NCI-H1694 treated with DMSO at 0.1 percent for 48 hours (cell line): ENCODE data around the gene EPX.

Source experiments
- DNase-seq: peaks from one replicate; lab custom pipeline; 2025; lab: John Stamatoyannopoulos, UW

Gene EPX

DNA sequence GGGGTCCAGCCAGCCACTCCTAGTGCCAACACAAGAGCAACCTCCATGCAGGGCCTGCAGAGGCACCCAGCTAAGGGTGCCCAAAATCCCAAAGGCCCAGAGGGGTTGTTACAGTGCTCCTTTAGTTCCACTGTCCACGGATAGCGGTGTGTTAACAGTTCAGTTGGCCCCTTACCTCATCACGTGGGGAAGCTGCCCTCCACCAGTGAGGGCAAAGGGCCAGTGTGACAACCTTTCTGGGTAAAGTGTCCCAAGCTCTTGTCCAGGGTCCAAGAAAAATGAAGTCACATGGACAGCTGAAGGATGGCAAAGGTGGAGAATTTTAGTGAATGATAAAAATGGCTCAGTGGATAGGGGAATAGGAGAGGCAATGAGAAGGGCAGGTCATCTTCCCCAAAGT, 35.2 kb downstream of the EPX start:
- no peak for DNase-seq

DNA sequence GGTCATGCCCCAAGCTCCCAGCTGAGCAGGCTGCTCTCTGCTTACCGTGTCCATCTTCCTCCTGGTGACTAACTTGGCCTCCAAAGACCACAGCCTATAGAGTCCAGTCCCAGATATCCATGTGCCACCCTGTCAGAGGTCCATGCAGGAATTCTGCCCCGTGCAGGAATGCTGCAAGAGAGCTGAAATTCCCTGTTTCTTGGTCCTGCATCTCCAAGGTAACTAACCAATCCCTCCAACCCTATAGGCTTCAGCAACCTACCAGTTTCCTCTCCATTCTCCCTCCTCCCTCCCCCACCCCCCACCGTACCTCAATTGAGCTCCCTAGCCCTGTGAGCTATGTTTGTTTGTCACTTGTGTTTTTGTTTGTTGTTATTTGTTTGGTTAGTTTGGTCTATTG, 36.2 kb downstream of the EPX start:
- no peak for DNase-seq

DNA sequence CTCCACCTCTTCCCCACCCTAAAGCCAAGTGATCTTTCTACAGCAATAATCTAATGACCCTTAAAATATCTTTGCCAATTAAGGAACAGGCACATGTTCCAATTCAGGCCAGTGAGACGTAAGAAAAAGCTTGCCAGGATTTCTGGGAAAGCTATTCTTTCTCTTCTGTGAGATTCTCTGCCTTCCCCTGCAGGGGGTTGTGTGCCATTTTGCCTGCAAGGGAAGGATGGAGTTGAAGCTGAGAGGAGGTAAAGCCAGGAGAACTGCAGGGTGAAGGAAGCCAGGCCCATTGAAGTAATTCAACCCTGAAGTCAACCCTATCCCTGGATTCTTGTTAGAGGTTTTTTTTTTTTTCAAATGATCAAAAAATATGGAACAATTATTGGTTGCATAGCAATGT, 36.9 kb downstream of the EPX start:
- no peak for DNase-seq

DNA sequence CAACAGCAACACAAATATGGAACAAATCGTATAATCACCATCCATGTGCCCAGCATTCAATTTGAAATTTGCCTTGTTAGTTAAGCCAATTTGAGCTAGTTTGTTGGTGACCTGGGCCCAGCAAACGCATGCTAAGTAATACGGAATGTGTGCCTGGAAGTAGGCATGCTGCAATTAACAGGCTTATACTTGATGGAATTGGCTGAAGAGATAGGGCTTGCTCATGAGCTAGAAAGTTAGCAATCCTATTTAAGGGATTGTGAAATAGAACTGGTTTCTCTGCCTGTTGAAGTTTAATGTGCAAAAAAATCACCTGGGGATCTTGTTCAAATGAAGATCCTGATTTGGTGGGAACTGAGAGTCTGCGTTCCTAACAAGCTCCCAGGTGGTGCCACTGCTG, 37.4 kb downstream of the EPX start:
- DNase-seq, result no peak

DNA sequence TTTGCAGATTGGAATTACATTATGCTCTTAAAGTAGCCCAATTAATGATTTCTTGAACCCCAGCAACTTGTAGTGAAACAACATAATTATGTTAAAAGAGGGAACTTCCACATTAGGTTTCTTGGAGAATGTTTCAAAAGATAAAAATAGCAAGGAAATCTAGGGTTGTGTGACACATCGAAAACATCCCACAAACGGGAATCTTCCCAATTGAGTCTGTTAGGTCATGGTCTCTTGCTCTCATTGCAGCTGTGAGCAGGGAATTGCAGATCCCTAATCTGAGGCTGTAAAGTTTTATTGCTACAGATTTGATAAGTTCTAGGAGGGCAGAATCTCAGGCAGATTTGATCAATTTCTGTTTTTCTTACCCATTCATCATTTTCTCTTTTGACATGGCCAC, 39.1 kb downstream of the EPX start:
- no peak for DNase-seq

DNA sequence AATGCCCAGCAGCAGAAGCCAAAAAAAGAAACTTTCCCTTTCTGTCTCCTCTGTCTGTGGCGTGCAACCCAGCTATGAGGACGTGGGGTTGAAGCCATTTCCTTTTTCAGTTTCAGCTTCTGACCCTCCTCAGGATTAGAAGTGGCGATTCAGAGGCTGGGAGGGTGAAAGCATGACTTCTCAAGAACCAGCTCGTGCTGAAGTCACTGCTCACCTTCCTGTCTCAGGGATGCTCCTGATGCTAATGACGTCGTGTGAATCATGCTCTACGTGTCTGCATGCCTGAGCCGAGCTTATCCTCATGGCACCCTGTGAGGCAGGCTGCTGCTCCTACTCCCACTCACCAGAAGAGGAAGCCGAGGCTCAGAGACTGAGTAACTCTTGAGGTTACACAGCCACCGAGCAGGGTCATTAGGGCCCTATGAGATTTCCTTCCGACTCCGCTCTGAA, 40.2 kb downstream of the EPX start:
- no peak for DNase-seq

DNA sequence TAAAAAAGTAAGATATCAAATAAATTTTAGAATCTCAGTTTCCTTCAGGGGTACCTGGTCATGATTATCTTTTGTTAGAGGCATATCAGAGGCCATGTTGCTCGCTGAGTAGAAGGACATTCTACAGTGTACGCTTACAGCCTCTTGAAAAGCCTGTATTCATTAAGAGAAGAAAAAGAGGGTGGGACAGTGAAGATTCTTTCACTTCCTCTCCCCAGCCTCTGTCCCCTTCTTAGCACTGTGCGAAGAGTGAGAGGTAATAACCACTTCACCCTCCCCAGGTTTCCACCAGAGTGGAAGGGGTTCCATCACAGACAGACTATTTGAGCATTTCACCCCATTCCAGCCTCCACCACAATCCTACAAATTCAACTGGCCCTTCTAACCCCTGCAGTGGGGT, 41.0 kb downstream of the EPX start:
- no peak for DNase-seq

DNA sequence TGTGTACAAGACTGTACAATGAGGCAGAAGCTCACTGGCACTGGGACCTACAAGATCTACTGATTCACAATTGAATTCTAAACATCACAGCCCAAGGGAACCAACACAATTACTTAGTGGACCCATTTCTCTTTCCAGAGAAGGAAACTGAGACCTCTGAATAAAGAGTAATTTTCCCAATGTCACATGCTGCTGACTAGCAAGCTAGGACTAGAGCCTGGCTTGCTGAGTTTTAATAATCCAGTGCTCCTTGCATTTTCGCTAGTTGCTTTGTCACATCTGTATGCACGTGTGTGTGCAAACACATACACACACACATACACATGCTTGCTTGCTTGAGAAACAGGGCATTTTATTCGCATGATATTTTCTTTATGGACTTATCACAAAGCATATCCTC, 42.0 kb downstream of the EPX start:
- no peak for DNase-seq

DNA sequence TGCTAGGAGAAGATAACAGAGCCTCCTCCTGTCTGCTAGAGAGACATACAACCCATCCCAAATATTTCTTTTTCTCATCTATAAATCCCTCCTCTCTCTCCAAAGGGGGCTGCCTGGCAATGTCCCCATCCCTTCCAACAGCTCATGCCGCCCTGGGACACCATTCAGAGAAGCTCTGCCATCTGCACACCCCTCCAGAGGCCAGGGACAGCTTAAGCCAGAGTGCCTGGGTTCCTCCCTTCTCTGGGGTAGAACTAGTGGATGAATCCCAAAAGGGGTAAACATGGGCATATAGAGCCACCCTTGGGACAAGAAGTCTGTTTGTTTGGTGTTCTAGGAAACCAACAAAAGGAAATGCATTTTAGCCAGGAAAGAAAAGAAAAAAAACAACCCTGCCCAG, 43.3 kb downstream of the EPX start:
- DNase-seq, result no peak

DNA sequence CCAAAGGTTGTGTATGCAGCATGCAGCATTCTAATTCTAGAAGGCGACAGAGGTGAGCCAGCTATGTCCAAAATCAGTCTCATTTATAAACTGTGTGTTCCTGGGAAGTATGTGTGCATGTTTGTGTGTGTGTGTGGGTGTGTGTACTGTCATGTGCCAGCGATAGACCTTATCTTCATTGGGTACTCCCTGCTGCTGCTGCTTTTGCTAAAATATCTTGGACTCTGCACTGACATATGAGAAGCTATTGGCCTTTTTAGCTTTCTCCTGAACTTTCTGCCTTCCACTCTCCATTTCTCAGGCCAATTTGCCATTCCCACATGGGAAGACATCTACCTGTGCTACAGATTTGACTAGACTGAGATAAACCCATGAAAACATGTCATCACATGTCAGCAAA, 43.9 kb downstream of the EPX start:
- DNase-seq, result no peak

DNA sequence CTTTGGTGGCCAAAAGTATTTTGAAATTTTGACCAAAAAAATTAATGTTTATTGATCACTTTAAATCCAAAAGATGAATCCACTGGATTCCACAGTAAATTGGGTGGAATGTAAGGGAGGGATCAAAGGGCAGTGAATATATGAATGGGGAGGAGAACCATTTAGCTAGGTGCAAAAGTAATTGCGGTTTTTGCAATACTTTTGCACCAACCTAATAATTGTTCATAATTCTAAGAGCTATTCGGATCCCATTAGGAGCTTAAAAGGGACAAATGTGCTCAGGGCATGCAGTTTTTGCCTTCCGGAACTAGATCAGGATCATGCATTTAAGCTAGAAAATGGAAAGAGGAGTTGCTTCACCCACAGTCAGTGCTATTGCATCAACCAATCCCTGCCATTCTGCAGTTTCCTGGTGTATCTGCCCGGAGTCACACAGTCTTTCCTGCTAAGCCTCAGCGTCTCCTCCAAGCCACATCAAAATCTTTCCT, 45.7 kb downstream of the EPX start, which contains the start of gene LPO:
Gene LPO (plus strand): TSS at position 438 of the 488 bp plus-strand sequence. CDS start 4,396 bp downstream, outside the sequence.
- DNase-seq, result no peak

DNA sequence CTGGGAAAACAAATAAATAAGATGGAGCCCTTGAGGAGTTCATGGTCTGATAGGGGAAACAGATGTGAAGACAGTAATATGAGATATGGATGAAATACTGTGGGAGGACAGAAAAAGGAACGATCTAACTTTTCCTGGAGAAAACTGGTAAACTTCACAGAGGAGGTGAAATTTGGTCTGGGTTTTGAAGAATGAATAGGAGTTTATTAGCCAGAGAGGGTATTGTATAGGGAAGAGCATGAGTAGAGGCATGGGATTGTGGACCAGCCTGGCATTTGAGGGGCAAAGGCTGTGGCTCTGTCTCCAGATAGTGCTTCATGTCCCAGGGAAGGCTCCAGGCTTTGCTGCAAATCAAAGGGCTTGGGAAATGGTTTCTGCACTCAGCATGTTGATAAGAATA, 47.5 kb downstream of the EPX start:
- no peak for DNase-seq

DNA sequence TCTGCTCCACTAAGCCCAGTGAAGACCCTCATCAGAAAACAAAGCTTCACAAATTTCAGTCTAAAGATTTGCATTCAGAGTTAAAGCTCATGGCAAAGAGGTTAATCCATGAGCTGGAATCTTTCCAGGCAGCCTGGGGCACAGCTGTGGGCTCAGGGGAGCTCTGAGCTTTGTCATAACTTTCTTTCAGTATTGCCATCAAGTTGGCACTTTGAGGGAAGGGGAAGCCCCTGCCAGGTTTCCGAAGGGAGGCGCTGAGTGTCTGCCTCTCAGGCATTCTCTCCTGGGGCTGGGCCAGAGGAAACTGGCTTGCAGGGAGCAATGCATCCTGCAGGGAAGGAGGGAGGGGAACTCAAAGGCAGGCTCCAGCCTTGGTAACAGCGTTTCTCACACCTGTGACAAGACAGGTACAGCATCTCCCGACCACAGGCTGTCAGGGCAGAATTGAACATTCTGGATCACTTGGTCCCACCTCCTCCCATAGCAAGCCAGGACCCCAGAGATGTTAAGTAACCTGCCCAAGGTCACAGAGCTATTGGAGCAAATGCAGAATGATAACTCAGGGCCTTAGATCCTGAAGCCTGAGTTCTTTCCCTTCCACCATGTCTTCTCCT, 49.8 kb downstream of the EPX start:
- DNase-seq, result no peak

DNA sequence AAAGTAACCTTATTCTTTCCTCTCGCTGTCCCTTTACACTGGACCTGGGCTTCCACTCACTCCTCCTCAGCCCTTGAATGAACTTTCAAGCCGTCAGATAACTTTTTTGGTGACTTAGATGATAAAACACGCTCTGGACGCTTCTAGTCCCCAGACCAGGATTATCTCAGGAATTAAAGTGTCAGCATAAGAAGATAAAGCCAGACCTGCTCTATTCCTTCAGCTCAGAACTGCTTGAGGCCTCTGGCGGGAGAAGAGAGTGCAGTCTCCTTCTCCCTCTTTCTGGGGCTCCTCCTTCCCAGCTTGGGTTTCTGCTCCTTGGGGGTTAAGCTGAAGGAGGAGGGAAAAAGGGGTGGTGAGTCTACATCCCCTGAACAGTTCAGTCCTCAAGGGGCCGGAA, 52.4 kb downstream of the EPX start:
- no peak for DNase-seq

DNA sequence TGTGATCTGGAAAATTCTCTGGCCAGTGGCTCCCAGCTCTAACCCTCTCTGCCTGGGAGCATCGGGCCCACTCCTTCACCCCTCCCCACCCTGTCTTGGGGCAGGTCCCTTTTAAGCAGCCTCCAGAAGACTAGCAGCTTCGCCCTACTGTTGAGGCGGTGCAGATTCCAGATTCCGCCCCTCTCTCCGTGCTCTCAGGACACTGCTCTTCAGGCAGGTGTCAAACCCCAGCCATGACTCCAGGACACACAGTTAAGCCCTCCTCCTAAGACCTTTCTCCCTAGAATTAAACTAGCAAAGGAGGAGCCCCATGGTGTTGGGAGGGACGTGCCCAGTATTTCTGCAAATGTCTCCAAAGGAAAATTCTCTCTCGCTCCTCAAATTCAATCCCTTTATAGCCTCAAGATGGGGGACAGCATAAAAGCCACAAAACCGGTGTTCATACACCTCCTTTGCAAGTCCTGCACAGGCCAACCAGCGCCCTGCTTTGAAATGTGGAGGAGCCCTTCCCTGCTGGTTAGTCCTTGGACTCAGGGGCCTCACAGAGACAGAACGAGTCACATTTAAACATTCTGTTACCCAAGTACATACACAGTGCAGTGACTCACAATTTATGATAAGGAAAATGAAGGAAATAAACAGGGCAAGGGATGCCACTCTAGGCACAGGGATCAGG, 53.0 kb downstream of the EPX start:
- no peak for DNase-seq

DNA sequence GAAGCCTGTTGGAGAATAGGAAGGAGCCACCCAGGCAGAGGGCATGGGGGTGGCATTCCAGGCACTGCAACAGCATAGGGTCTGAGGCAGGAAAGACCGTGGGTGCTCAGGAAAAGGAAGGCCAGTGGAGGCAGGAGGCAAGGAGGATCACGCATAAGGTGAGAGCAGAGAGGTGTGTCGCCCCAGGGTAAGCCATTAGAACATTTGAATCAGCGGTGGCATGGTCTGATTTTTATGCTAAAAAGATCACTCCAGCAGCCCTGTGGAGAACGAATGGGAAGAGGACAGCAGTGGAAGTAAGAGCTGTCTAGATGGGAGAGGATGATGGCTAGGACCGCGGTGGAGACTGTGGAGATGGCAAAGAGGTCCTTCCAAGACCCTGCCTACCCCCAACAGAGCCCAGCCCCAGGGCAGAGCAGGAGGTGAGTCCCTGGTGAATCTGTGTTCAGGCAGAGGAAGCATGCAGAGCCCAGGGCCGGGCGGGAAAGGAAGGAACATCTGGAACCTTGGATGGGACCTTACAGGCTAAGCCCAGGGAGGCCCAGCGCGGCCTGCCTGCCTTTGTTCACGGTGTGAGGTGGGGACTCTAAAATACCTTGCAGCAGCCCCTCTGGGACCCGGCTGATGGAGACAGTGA, 53.7 kb downstream of the EPX start:
- no peak for DNase-seq

DNA sequence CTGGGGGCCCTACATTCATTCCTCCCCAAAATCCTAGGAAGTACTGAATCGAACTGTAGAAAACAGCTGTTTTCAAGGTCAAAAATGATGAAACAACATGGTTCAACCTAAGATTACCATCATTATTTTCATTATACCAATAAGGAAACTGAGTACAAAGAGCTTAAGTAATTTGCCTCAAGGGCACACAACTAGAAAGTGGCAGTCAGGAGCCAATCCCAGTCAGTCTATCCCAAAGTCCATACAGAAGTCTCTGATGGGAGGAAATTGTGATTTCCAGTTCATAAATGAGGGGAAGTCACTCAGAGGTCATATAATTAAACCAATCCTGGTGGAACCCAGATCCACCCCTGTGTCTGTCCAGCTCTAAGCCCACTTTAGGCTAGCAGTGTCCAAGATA, 54.3 kb downstream of the EPX start:
- no peak for DNase-seq

DNA sequence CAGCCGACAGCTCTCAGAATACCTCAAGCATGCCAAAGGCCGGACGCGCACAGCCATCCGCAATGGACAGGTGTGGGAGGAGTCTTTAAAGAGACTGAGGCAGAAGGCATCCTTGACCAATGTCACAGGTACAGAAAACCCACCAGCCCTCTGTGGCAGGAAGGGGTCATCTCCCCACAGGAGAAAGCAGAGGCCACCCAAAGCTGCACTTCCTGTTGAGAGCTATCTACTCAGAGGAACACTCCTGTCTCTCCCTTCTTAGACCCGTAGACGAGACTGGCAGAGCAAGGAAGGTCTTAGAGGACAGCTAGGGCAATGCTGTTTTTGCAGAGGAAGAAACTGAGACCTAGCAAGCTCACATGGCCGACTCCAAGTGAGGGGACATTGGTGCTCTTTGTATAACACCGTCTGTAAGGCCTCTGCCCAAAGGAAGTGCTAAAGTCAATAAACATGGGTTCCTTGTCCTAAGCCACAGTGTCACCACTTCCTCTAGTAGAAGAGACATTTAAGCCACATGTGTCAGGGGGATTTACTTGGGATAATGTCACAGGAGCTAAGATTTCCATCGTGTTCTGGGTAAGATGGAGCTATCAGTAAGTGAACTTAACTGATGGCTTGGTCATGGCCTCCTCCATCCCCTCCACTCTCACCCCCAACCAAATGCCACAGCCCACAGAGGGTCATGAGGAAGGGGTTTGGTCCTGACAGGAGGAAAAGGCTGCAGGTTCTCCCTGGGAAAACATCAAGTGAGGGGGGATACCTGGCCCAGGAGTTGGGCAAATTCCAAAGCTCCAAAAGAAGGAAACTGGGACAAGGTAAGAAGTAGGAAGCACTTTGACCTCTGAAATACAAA, 55.2 kb downstream of the EPX start:
- no peak for DNase-seq

DNA sequence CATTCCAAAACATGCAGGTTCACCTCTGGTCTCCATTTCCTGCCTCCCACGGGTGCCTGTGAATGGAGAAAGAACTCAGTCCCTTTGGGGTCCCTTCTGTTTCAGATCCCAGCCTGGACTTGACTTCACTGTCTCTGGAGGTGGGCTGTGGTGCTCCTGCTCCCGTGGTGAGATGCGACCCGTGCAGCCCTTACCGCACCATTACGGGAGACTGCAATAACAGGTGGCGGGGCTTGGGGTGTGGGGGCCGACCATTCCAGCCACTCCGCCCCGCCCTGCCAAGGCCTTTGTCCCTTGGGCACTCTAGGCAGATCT, 56.4 kb downstream of the EPX start:
- DNase-seq, result no peak

DNA sequence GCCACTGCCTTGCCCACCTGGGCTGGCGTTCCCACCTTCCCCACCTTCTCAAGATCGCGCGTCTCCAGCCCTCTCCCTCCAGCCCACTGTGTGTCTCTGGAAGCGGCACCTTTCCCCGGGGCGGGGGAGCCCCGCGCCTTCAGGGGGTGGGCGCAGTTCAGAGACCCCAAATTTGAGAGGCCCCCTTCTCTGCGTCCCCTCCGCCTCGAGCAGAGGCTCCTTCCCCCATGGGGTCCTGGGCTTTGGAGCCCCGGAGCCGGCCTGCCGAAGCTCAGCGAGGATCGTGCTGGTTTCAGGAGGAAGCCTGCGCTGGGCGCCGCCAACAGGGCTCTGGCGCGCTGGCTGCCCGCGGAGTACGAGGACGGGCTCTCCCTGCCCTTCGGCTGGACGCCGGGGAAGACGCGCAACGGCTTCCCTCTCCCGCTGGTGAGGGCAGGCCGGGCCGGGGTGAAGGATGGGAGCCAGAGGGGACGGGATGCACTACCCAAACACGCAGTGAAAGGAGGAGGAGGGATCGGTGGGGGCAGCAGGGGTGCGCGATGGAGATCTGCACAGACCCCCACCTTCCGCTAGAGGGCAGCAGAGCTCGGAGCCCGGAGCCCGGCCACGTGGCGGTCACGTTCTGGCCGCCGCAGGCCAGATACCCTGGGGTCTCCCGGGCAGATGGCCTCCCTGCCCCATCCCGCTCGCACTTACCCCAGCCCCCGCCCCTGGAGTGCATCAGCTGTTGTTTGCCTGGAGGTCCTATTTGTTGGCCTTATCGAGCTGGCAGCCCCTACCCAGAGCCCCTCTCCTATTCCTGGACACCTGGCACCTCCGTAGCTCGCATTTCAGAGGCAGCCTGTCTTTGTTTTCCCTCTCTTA, 57.0 kb downstream of the EPX start:
- DNase-seq, result peak; percentile 59

DNA sequence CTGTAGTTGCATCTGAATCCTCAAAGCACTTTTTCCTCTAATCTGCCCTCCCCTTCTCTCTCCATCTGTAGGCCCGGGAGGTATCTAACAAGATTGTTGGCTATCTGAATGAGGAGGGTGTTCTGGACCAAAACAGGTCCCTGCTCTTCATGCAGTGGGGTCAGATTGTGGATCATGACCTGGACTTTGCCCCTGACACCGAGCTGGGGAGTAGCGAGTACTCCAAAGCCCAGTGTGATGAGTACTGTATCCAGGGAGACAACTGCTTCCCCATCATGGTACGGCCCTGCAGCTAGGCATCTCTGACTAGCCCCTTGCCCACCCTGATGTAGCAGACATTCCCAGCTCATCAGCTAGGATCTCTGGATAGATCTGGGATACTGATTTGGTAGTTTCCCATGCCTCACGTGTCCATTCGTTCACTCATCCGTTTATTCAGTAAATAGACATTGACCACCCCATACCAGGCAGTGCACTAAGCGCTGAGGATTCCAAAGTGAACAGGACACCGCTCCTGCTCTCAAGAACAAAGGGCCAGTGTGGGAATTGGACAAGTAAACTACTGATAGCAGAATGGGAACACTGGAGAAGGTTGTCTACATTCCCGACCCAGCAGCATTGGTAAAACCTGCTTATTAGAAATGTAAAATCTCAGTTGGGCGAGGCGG, 58.0 kb downstream of the EPX start:
- no peak for DNase-seq
